ENCODE results near the gene FER.
"Not testable (repeated sequence)": the region's sequence is repeated elsewhere in the genome, so short reads cannot be mapped to it uniquely, and the experiment has no call there.

FER gene

GRCh38 chr5:108898707-108899106 is 151.0 kb downstream of the FER start:
- DNase-seq, result no peak

DNA sequence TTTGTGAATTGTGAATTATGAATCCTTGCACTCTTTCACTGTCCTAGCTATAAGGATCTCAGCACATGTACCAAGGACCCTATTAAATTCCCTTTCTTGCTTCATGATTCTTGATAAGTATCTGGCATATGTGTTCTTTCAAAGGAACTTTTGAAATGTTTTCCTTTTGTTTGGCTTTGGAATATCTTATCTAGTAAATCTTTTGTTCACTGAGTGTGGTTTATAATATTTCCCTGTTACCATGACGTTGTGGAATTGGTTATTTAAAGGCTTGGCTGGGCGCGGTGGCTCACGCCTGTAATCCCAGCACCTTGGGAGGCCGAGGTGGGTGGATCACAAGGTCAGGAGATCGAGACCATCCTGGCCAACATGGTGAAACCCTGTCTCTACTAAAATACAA is 151.5 kb downstream of the FER start:
- not testable (repeated sequence) for DNase-seq

DNA sequence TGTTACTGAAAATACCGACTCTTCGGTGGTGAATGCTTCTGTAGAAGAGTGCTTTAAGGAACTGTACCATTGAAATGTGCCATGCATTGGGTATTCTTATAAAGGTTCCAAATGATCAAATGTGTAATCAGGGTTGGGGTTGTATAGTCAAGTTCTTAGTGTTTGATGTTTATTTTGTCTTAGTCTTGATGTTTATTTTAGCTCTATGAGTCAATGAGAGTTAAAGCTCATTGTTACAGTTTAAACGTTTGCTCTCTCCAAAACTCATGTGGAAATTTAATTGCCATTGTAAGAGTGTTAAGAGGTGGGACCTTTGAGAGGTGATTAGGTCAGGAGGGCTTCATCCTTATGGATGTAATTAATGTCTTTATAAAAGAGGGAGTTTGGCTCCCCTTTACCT is 153.0 kb downstream of the FER start:
- DNase-seq, result no peak

GRCh38 chr5:108905805-108906204 is 158.1 kb downstream of the FER start:
- no peak for DNase-seq

- no peak for DNase-seq
Measured at GRCh38 chr5:108910627-108911026, 162.9 kb downstream of the FER start.

GRCh38 chr5:108911055-108911454 is 163.4 kb downstream of the FER start:
- DNase-seq, result no peak

DNA sequence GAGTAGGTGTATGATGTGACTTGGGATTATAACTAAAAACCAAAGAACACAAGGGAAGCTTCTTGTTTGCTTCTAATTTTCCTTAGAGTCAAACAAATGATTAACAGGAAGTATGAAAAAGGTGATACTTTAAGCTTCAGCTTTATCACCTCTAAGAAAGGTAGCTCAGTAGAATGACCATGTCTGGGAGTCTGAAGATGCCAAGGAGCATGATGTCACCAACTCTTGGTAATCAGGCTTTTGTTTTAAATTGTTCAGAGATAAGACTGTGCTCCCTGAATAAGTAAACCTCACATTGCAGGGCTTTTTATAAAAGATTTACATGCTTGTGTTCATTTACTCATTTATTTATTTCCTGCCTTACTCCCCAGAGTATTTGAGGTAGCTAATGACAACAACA is 169.9 kb downstream of the FER start:
- no peak for DNase-seq

- no peak for DNase-seq
Measured at GRCh38 chr5:108919591-108920326, 172.1 kb downstream of the FER start.

- DNase-seq, result no peak
Measured at GRCh38 chr5:108924457-108924961, 176.8 kb downstream of the FER start.

- no peak for DNase-seq
Measured at GRCh38 chr5:108925073-108925472, 177.4 kb downstream of the FER start.

DNA sequence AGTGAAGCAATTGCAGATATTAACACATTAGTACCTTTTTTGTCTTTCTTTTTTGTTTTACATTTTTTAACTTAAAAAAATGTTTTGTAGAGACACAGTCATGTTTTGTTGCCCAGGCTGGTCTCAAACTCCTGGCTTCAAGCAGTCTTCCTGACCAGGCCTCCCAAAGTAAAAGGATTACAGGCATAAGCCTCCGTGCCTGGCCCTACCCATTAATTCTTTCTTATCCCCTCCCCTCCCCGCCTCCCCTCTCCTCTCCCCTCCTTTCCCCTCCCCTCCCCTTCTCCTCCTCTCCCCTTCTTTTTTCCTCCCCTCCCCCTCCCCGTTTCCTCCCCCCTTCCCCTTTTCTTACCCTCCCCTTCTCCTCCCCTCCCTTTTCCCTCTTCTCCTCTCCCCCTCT is 182.4 kb downstream of the FER start:
- no peak for DNase-seq

DNA sequence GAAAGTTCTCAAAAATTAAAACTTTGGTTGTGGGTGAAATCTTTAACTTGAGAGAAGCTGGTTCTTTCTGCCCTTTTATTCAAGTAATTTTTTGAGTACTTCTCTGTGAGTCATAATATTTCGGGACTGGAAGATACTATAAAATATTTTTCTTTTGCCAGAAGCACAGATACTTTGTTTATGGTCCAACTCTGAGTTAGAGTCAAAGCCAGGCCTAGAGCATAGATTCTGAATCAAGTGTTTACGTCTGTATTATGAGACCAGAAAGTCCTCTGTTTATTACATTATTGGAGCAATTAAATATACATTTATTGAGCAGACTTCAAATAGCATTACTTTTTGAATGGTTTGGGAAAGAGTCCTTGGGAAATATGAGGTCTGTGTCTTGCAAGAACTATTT is 187.9 kb downstream of the FER start:
- DNase-seq, result no peak

DNA sequence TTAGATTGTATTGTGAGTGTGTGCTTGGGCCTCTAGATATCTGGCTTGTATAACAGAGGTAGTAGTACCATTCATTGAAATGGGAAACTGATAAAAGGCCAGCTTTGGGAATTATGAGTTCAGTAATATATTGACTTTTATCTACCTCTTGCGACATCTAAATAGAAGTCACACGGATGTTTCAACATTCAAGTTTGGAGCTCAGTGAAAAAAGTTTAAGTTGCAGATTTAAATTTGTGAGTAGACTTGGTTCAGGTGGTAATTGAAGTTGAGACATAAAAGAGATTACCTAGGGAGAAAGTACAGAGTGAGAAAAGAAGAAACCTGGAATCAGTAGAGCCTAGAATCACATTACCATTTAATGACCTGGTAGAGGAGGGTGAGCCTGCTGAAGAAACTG is 189.5 kb downstream of the FER start:
- no peak for DNase-seq

DNA sequence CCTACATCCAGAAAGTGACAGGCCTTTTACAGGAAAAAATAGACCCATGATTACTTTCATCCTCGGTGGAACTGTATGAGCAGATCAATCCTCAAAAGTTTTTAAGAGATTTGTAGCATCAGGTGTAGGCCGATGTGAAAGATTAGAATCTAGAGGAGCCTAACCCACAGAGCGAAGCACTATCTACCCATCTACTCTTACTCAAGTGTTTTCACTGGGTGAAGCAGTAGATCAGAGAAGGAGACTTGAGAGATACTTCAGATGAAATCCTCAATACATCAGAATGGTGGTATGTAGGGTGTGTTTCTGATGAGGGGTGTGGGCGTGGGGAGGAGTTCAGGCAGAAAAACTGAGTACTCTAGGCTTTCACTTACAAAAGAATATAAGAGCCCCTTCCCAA is 192.8 kb downstream of the FER start:
- DNase-seq, result no peak

GRCh38 chr5:108941746-108942145 is 194.0 kb downstream of the FER start:
- no peak for DNase-seq

GRCh38 chr5:108942701-108943100 is 195.0 kb downstream of the FER start:
- no peak for DNase-seq

DNA sequence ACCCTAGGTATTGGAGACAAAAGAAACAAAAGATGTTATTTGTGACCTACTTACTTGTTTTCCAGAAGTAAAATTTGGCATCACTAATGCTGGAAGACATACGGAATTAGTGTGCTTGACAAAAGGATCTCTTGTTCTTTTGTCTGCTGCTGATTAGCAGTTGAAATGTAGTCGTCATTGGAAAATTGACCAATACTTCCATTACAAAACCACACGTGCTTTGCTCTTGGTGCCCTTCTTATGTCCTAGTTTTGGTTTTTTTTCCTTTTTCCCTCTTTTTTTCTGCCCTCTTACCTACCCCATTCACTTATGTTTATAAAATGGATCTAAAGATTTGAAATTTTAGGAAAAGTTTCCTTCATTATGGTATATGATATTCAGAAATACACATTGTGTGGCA is 197.4 kb downstream of the FER start:
- DNase-seq, result no peak

GRCh38 chr5:108946008-108946407 is 198.3 kb downstream of the FER start:
- no peak for DNase-seq

GRCh38 chr5:108947164-108947563 is 199.5 kb downstream of the FER start:
- no peak for DNase-seq

DNA sequence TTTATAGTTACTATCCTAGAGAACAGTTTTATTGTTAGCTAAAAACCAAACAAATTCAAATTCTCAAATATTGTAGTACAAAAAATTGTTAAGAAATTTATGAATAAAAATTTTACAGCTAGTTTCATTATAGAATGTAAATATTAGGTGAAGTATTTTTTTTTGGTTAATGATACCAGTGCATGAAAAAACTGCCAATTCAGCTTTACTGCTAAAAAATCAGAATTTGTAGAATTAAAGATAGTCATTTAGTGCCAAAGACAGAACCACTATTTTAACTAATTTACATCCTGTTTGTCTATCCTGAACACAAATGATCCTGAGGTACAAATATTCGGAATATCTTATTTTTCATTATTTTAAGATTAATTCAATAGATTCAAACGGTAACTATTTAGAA is 202.6 kb downstream of the FER start:
- DNase-seq, result no peak

- no peak for DNase-seq
Measured at GRCh38 chr5:108953940-108954339, 206.2 kb downstream of the FER start.

DNA sequence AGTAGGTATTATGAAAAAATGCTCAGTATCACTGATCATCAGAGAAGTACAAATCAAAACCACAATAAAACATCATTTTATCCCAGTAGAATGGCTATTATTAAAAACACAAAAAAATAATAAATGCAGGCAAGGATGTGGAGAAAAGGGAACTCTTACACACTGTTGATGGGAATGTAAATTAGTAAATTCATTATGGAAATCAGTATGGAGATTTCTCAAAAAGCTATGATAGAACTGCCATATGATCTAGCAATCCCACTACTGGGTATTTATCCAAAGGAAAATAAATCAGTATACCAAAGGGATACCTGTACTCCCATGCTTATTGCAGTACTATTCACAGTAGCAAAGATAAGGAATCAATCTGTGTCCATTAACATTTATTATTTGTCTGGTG is 209.6 kb downstream of the FER start:
- DNase-seq, result no peak

GRCh38 chr5:108966910-108967309 is 219.2 kb downstream of the FER start:
- no peak for DNase-seq

GRCh38 chr5:108974594-108974993 is 226.9 kb downstream of the FER start:
- DNase-seq, result no peak

GRCh38 chr5:108975697-108976096 is 228.0 kb downstream of the FER start:
- no peak for DNase-seq

Data from NCI-H510A treated with DMSO at 0.1 percent for 48 hours (cell line).